DOHH2 (cell line): Measurements from ENCODE around the gene SSBP2.

Experiments used
- H3F3A ChIP-seq: fragments of 200-600 bp; sonication (generic), shearing (Covaris generic); 2 replicates; pipeline ENCODE4 v1.6.0; 2016; ENCODE audit warnings: antibody characterized with exemption, mild to moderate bottlenecking; ENCODE audit not compliant: control insufficient read depth, insufficient read depth
- H3K27ac ChIP-seq: fragments of 200-600 bp; sonication (generic); 2 replicates; pipeline ENCODE4 v1.5.1; 2014; ENCODE audit warnings: low read depth, mild to moderate bottlenecking, low read length, moderate library complexity
- H3K27me3 ChIP-seq: fragments of 200-600 bp; sonication (generic); 2 replicates; pipeline ENCODE4 v1.6.1; 2014; ENCODE audit warnings: mild to moderate bottlenecking, low read length, mixed read lengths; ENCODE audit not compliant: control insufficient read depth
- H3K36me3 ChIP-seq: fragments of 200-600 bp; sonication (generic); 2 replicates; pipeline ENCODE4 v1.6.1; 2014; ENCODE audit warnings: mild to moderate bottlenecking, low read length, moderate library complexity, mixed read lengths; ENCODE audit not compliant: control insufficient read depth
- H3K4me1 ChIP-seq: fragments of 200-600 bp; sonication (generic); 2 replicates; pipeline ENCODE4 v1.6.1; 2014; ENCODE audit warnings: mild to moderate bottlenecking, low read length, mixed read lengths; ENCODE audit not compliant: control insufficient read depth
- H3K4me2 ChIP-seq: fragments of 200-600 bp; sonication (generic); 2 replicates; pipeline ENCODE4 v1.6.0; 2014; ENCODE audit warnings: mild to moderate bottlenecking, low read length, moderate library complexity
- H3K4me3 ChIP-seq: fragments of 200-600 bp; sonication (generic); 2 replicates; pipeline ENCODE4 v1.5.1; 2014; ENCODE audit warnings: mild to moderate bottlenecking, low read length, mixed read lengths
- H3K79me2 ChIP-seq: fragments of 200-600 bp; sonication (generic); 2 replicates; pipeline ENCODE4 v1.6.1; 2014; ENCODE audit warnings: mild to moderate bottlenecking, low read length, mixed read lengths; ENCODE audit not compliant: control insufficient read depth
- H3K9me2 ChIP-seq: fragments of 200-600 bp; sonication (generic); replicated peaks from 2 replicates; pipeline ENCODE4 v1.6.1; 2014; ENCODE audit warnings: mild to moderate bottlenecking, low read length, mixed read lengths; ENCODE audit not compliant: control insufficient read depth
- H3K9me3 ChIP-seq: fragments of 200-600 bp; sonication (generic); 2 replicates; pipeline ENCODE4 v1.6.1; 2014; ENCODE audit warnings: antibody characterized with exemption, low read length, mixed read lengths; ENCODE audit not compliant: control insufficient read depth, insufficient read depth
- H4K20me1 ChIP-seq: fragments of 200-600 bp; sonication (generic); 2 replicates; pipeline ENCODE4 v1.6.0; 2014; ENCODE audit warnings: low read depth, mild to moderate bottlenecking, antibody characterized with exemption, low read length, moderate library complexity; ENCODE audit not compliant: control insufficient read depth, insufficient read depth
- CTCF ChIP-seq: fragments of 200-600 bp; sonication (generic); IDR thresholded peaks from one replicate; pipeline ENCODE4 v1.5.1; 2014; ENCODE audit warnings: antibody characterized with exemption, mild to moderate bottlenecking, low read depth, low read length; ENCODE audit not compliant: poor library complexity, severe bottlenecking
- EZH2phosphoT487 ChIP-seq: fragments of 200-600 bp; sonication (generic); IDR thresholded peaks from 2 replicates; pipeline ENCODE4 v1.6.1; 2017; ENCODE audit warnings: borderline replicate concordance, mild to moderate bottlenecking, antibody characterized with exemption, low read length, moderate library complexity, mixed read lengths

The SSBP2 gene

GRCh38 chr5:81787474-81788242 lies 36.8 kb upstream of the SSBP2 start:
- H3K36me3 ChIP-seq: no peaks in the 10 kb centered on the region
- peak overlapping the region; percentile 47 for H3K4me2 ChIP-seq
- no peaks in the 10 kb centered on the region for H4K20me1 ChIP-seq
- no peaks in the 10 kb centered on the region for H3K79me2 ChIP-seq
- no peaks in the 10 kb centered on the region for H3F3A ChIP-seq
- H3K9me3 ChIP-seq: no peaks in the 10 kb centered on the region
- peak overlapping the region; percentile 32 for H3K4me3 ChIP-seq
- no peak for TF ChIP-seq CTCF
- TF ChIP-seq EZH2phosphoT487: no peak
- H3K27me3 ChIP-seq: no peaks in the 10 kb centered on the region
- H3K4me1 ChIP-seq: peaks cover 22% of the 10 kb centered on the region
- H3K27ac ChIP-seq: no peak overlapping the region
- H3K9me2 ChIP-seq: no peaks in the 10 kb centered on the region

GRCh38 chr5:81786991-81787390 lies 36.1 kb upstream of the SSBP2 start:
- no peak overlapping the region for H3K27ac ChIP-seq
- no peaks in the 10 kb centered on the region for H3K9me2 ChIP-seq
- H3F3A ChIP-seq: no peaks in the 10 kb centered on the region
- no peaks in the 10 kb centered on the region for H3K36me3 ChIP-seq
- no peaks in the 10 kb centered on the region for H3K9me3 ChIP-seq
- no peak overlapping the region for H3K4me3 ChIP-seq
- no peaks in the 10 kb centered on the region for H4K20me1 ChIP-seq
- no peaks in the 10 kb centered on the region for H3K27me3 ChIP-seq
- H3K4me1 ChIP-seq: peaks cover 22% of the 10 kb centered on the region
- H3K79me2 ChIP-seq: no peaks in the 10 kb centered on the region
- TF ChIP-seq CTCF (no peak), EZH2phosphoT487 (no peak)
- peak overlapping the region; percentile 47; the same call in 1 of the 2 replicates for H3K4me2 ChIP-seq

GRCh38 chr5:81786496-81786895 lies 35.6 kb upstream of the SSBP2 start:
- no peak overlapping the region for H3K4me3 ChIP-seq
- H3K36me3 ChIP-seq: no peaks in the 10 kb centered on the region
- H3K4me1 ChIP-seq: peaks cover 22% of the 10 kb centered on the region
- H3K4me2 ChIP-seq: no peak overlapping the region
- no peaks in the 10 kb centered on the region for H3K9me3 ChIP-seq
- H4K20me1 ChIP-seq: no peaks in the 10 kb centered on the region
- H3K27ac ChIP-seq: no peak overlapping the region
- H3K9me2 ChIP-seq: no peaks in the 10 kb centered on the region
- no peaks in the 10 kb centered on the region for H3F3A ChIP-seq
- H3K79me2 ChIP-seq: no peaks in the 10 kb centered on the region
- no peaks in the 10 kb centered on the region for H3K27me3 ChIP-seq
- TF ChIP-seq CTCF (no peak), EZH2phosphoT487 (no peak)
